AG09319 (cell line): ENCODE measurements around the gene MDM1.

Source experiments
- DNase-seq: peaks from one replicate; pipeline ENCODE4 v3.0.0-alpha.2; 2010; ENCODE audit warnings: low read depth; ENCODE audit errors: extremely low read depth
- CTCF ChIP-seq: IDR thresholded peaks from 2 replicates; pipeline ENCODE4 v1.5.1; 2011; ENCODE audit warnings: low read depth, mild to moderate bottlenecking, inconsistent platforms, low read length, moderate library complexity

Gene MDM1

GRCh38 chr12:68285541-68285940 is 46.6 kb downstream of the MDM1 start:
- no peak for TF ChIP-seq CTCF
- no peak for DNase-seq

GRCh38 chr12:68281322-68282077 is 50.7 kb downstream of the MDM1 start:
- TF ChIP-seq CTCF = no peak

GRCh38 chr12:68280240-68280639 is 51.9 kb downstream of the MDM1 start:
- no peak for DNase-seq

More at GRCh38 chr12:68281322-68282077, 50.7 kb downstream of the MDM1 start:
- no peak for DNase-seq

GRCh38 chr12:68279227-68280054 is 52.7 kb downstream of the MDM1 start:
- DNase-seq = no peak
- TF ChIP-seq CTCF = no peak

More at GRCh38 chr12:68280240-68280639, 51.9 kb downstream of the MDM1 start:
- TF ChIP-seq CTCF = no peak

- TF ChIP-seq CTCF = no peak
- DNase-seq = no peak
Observed at GRCh38 chr12:68276402-68276930, 55.7 kb downstream of the MDM1 start.

- no peak for TF ChIP-seq CTCF
- DNase-seq = no peak
Observed at GRCh38 chr12:68272732-68273131, 59.4 kb downstream of the MDM1 start.

GRCh38 chr12:68271346-68271745 is 60.8 kb downstream of the MDM1 start:
- no peak for TF ChIP-seq CTCF
- no peak for DNase-seq
